ENCODE measurements around the gene PGAM4.
"Not testable (repeated sequence)": the region's sequence is repeated elsewhere in the genome, so short reads cannot be mapped to it uniquely, and the experiment has no call there.

The PGAM4 gene

GRCh38 chrX:77936299-77936698 is 33.1 kb downstream of the PGAM4 start:
- H3K9ac ChIP-seq (ENCODE audit: low read length in 5 of 5): no peak overlapping the region
- no peaks in the 10 kb centered on the region for H3K36me3 ChIP-seq (ENCODE audit: control insufficient read depth in 5 of 5, insufficient read depth in 5 of 5, low read length in 5 of 5)
- no peaks in the 10 kb centered on the region for H3K4me1 ChIP-seq (ENCODE audit: control insufficient read depth in 5 of 5, insufficient read depth in 5 of 5, low read length in 5 of 5)
- H3K9me3 ChIP-seq (ENCODE audit: control insufficient read depth in 5 of 5, low read length in 5 of 5): no peaks in the 10 kb centered on the region
- H3K4me3 ChIP-seq (ENCODE audit: low read depth in 1 of 5, low read length in 5 of 5): no peak overlapping the region
- H3K27ac ChIP-seq (ENCODE audit: low read depth, low read length): no peak overlapping the region
- H3K27me3 ChIP-seq (ENCODE audit: control insufficient read depth in 5 of 5, insufficient read depth in 4 of 5, low read length in 5 of 5): peaks cover 0 to 2% (median 0%) of the 10 kb centered on the region in 5 donors

DNA sequence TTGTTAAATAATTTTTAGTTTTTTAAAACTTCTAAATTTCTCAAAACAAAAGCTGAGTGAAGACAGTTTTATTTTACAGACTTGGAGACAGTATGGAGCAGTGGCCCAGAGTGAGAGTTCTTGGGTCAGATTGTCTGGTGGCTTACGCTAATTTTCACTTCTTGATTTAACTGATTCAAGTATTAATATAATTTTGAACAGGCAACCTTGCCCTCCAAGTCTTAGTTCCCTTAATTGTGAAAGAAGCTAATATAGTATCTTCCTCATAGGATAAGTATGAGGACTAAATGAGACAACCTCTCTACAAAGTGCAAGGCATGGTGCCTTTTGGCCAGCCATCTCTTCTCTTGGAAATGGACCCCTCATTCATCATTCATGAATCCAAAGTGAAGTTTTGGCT is 33.6 kb downstream of the PGAM4 start:
- Histone ChIP-seq H3K27ac (ENCODE audit: low read depth, low read length) (no peak overlapping the region), H3K9ac (ENCODE audit: low read length in 5 of 5) (no peak overlapping the region), H3K27me3 (ENCODE audit: control insufficient read depth in 5 of 5, insufficient read depth in 4 of 5, low read length in 5 of 5) (peaks cover 0 to 2% (median 0%) of the 10 kb centered on the region in 5 donors), H3K36me3 (ENCODE audit: control insufficient read depth in 5 of 5, insufficient read depth in 5 of 5, low read length in 5 of 5) (no peaks in the 10 kb centered on the region), H3K4me3 (ENCODE audit: low read depth in 1 of 5, low read length in 5 of 5) (no peak overlapping the region), H3K4me1 (ENCODE audit: control insufficient read depth in 5 of 5, insufficient read depth in 5 of 5, low read length in 5 of 5) (no peaks in the 10 kb centered on the region), H3K9me3 (ENCODE audit: control insufficient read depth in 5 of 5, low read length in 5 of 5) (no peaks in the 10 kb centered on the region)

DNA sequence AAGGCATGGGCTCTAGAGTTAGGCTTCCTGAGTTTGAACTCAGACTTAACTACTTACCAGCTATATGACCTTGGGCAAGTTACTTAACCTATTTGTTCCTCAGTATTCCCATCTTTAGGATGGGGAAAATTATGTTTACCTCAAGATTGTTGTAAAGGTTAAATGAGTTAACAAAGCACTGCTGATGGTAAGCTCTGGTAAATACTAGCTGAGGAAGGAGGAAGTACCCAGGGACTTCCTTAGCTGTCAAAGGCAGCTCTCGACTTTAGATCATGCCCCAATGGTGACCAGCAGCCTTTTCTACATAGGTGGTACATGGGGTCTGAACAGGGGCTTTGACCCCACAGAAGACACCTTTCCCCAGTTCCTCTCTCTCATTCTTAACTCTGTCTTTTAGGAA is 38.9 kb downstream of the PGAM4 start:
- no peaks in the 10 kb centered on the region for H3K36me3 ChIP-seq (ENCODE audit: control insufficient read depth in 5 of 5, insufficient read depth in 5 of 5, low read length in 5 of 5)
- H3K27me3 ChIP-seq (ENCODE audit: control insufficient read depth in 5 of 5, insufficient read depth in 4 of 5, low read length in 5 of 5): peaks cover 0 to 3% (median 0%) of the 10 kb centered on the region in 5 donors
- no peaks in the 10 kb centered on the region for H3K9me3 ChIP-seq (ENCODE audit: control insufficient read depth in 5 of 5, low read length in 5 of 5)
- no peak overlapping the region for H3K4me3 ChIP-seq (ENCODE audit: low read depth in 1 of 5, low read length in 5 of 5)
- H3K27ac ChIP-seq (ENCODE audit: low read depth, low read length): no peak overlapping the region
- no peaks in the 10 kb centered on the region for H3K4me1 ChIP-seq (ENCODE audit: control insufficient read depth in 5 of 5, insufficient read depth in 5 of 5, low read length in 5 of 5)
- H3K9ac ChIP-seq (ENCODE audit: low read length in 5 of 5): no peak overlapping the region

DNA sequence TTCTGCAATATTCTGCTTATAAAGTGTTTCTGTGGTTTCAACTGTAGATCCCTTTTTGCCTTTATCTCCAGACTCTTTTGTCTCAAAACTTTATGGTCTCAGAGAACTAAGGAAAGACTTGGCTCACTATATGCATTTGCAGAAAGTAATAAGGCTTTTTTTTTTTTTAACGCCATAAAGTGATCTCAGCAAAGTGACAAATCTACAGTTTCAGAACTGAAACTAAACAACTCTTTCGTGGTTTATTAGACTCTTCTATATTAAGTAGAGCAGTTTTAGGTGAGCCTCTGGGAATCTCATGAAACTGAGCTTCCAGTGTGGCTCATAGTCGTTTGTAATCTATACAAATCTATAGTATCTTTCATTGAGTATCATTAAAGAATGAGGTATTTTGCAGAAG is 43.7 kb downstream of the PGAM4 start:
- no peaks in the 10 kb centered on the region for H3K4me1 ChIP-seq (ENCODE audit: control insufficient read depth in 5 of 5, insufficient read depth in 5 of 5, low read length in 5 of 5)
- H3K9ac ChIP-seq (ENCODE audit: low read length in 5 of 5): no peak overlapping the region
- H3K27me3 ChIP-seq (ENCODE audit: control insufficient read depth in 5 of 5, insufficient read depth in 4 of 5, low read length in 5 of 5): peaks cover 0 to 3% (median 0%) of the 10 kb centered on the region in 5 donors
- H3K4me3 ChIP-seq (ENCODE audit: low read depth in 1 of 5, low read length in 5 of 5): no peak overlapping the region
- H3K27ac ChIP-seq (ENCODE audit: low read depth, low read length): no peak overlapping the region
- no peaks in the 10 kb centered on the region for H3K9me3 ChIP-seq (ENCODE audit: control insufficient read depth in 5 of 5, low read length in 5 of 5)
- no peaks in the 10 kb centered on the region for H3K36me3 ChIP-seq (ENCODE audit: control insufficient read depth in 5 of 5, insufficient read depth in 5 of 5, low read length in 5 of 5)

GRCh38 chrX:77924320-77924859 is 45.0 kb downstream of the PGAM4 start:
- no peaks in the 10 kb centered on the region for H3K9me3 ChIP-seq (ENCODE audit: control insufficient read depth in 5 of 5, low read length in 5 of 5)
- no peaks in the 10 kb centered on the region for H3K4me1 ChIP-seq (ENCODE audit: control insufficient read depth in 5 of 5, insufficient read depth in 5 of 5, low read length in 5 of 5)
- H3K27me3 ChIP-seq (ENCODE audit: control insufficient read depth in 5 of 5, insufficient read depth in 4 of 5, low read length in 5 of 5): peaks cover 0 to 3% (median 0%) of the 10 kb centered on the region in 5 donors
- no peak overlapping the region for H3K9ac ChIP-seq (ENCODE audit: low read length in 5 of 5)
- no peaks in the 10 kb centered on the region for H3K36me3 ChIP-seq (ENCODE audit: control insufficient read depth in 5 of 5, insufficient read depth in 5 of 5, low read length in 5 of 5)
- no peak overlapping the region for H3K27ac ChIP-seq (ENCODE audit: low read depth, low read length)
- H3K4me3 ChIP-seq (ENCODE audit: low read depth in 1 of 5, low read length in 5 of 5): no peak overlapping the region

DNA sequence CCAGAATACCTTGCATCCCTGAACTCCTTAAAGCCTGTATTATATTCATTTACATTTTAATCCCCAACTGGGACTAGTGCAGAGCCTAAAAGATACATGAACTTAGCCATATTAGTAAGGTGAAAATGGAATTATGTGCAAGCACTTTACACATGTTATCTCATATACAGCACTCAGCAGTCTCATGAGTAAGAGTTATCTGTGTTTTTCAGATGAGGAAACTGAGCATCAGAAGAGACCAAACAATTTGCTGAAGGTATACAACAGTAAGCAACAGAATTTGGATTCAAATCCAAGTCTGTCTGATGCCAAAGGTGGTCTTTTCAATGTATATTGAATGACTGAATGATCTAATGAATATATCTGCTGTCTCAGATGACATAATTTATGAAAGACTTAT is 46.7 kb downstream of the PGAM4 start:
- Histone ChIP-seq H3K4me3 (ENCODE audit: low read depth in 1 of 5, low read length in 5 of 5) (no peak overlapping the region), H3K9ac (ENCODE audit: low read length in 5 of 5) (no peak overlapping the region)

DNA sequence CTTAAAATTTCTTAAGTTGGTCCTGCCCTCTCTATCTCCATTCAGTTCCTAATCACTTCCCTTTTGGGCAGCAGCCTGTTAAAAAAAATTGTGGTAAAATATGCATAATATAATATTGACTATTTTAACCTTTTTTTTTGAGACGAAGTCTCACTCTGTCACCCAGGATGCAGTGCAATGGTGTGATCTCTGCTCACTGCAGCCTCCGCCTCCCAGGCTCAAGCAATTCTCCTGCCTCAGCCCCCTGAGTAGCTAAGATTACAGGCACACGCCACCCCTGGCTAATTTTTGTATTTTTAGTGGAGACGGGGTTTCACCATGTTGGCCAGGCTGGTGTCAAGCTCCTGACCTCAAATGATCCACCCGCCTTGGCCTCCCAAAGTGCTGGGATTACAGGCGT is 50.1 kb downstream of the PGAM4 start:
- not testable (repeated sequence) for H3K27me3 ChIP-seq (ENCODE audit: control insufficient read depth in 5 of 5, insufficient read depth in 4 of 5, low read length in 5 of 5); H3K9me3 ChIP-seq (ENCODE audit: control insufficient read depth in 5 of 5, low read length in 5 of 5); H3K9ac ChIP-seq (ENCODE audit: low read length in 5 of 5); H3K4me3 ChIP-seq (ENCODE audit: low read depth in 1 of 5, low read length in 5 of 5); H3K4me1 ChIP-seq (ENCODE audit: control insufficient read depth in 5 of 5, insufficient read depth in 5 of 5, low read length in 5 of 5); H3K36me3 ChIP-seq (ENCODE audit: control insufficient read depth in 5 of 5, insufficient read depth in 5 of 5, low read length in 5 of 5); H3K27ac ChIP-seq (ENCODE audit: low read depth, low read length)

More for the DNA sequence above, 46.7 kb downstream of the PGAM4 start:
- H3K36me3 ChIP-seq (ENCODE audit: control insufficient read depth in 5 of 5, insufficient read depth in 5 of 5, low read length in 5 of 5): no peaks in the 10 kb centered on the region
- no peak overlapping the region for H3K27ac ChIP-seq (ENCODE audit: low read depth, low read length)
- H3K4me1 ChIP-seq (ENCODE audit: control insufficient read depth in 5 of 5, insufficient read depth in 5 of 5, low read length in 5 of 5): peaks cover 0 to 4% (median 0%) of the 10 kb centered on the region in 5 donors
- H3K9me3 ChIP-seq (ENCODE audit: control insufficient read depth in 5 of 5, low read length in 5 of 5): no peaks in the 10 kb centered on the region
- no peaks in the 10 kb centered on the region for H3K27me3 ChIP-seq (ENCODE audit: control insufficient read depth in 5 of 5, insufficient read depth in 4 of 5, low read length in 5 of 5)

DNA sequence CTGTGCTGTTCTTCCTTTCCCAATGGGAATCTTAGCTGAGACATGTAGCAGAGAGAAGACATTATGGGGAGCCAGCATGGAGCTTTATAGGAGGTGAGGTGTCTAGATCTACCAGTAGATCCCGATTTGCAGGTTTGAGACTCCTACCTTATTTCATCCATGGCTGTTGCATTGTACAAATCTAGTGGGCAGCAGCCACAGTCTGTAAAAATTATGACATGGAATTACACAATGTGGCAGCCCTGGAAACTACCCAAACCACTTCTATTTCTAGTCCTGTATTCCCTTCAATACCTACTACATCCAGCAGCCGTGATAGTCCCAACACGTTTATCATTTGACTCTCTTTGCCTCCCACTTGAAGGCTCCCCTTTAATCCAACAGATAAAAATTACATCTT is 50.9 kb downstream of the PGAM4 start:
- Histone ChIP-seq H3K27me3 (ENCODE audit: control insufficient read depth in 5 of 5, insufficient read depth in 4 of 5, low read length in 5 of 5) (no peaks in the 10 kb centered on the region), H3K36me3 (ENCODE audit: control insufficient read depth in 5 of 5, insufficient read depth in 5 of 5, low read length in 5 of 5) (no peaks in the 10 kb centered on the region), H3K4me1 (ENCODE audit: control insufficient read depth in 5 of 5, insufficient read depth in 5 of 5, low read length in 5 of 5) (peaks cover 0 to 4% (median 0%) of the 10 kb centered on the region in 5 donors), H3K27ac (ENCODE audit: low read depth, low read length) (no peak overlapping the region), H3K4me3 (ENCODE audit: low read depth in 1 of 5, low read length in 5 of 5) (no peak overlapping the region), H3K9me3 (ENCODE audit: control insufficient read depth in 5 of 5, low read length in 5 of 5) (no peaks in the 10 kb centered on the region), H3K9ac (ENCODE audit: low read length in 5 of 5) (no peak overlapping the region)
